DOHH2 (cell line): ENCODE results near the gene OR51B6.

Experiments used
- H3F3A ChIP-seq: fragments of 200-600 bp; sonication (generic), shearing (Covaris generic); 2 replicates; pipeline ENCODE4 v1.6.0; 2016; ENCODE audit warnings: antibody characterized with exemption, mild to moderate bottlenecking; ENCODE audit not compliant: control insufficient read depth, insufficient read depth
- H3K27ac ChIP-seq: fragments of 200-600 bp; sonication (generic); 2 replicates; pipeline ENCODE4 v1.5.1; 2014; ENCODE audit warnings: low read depth, mild to moderate bottlenecking, low read length, moderate library complexity
- H3K27me3 ChIP-seq: fragments of 200-600 bp; sonication (generic); 2 replicates; pipeline ENCODE4 v1.6.1; 2014; ENCODE audit warnings: mild to moderate bottlenecking, low read length, mixed read lengths; ENCODE audit not compliant: control insufficient read depth
- H3K36me3 ChIP-seq: fragments of 200-600 bp; sonication (generic); 2 replicates; pipeline ENCODE4 v1.6.1; 2014; ENCODE audit warnings: mild to moderate bottlenecking, low read length, moderate library complexity, mixed read lengths; ENCODE audit not compliant: control insufficient read depth
- H3K4me1 ChIP-seq: fragments of 200-600 bp; sonication (generic); 2 replicates; pipeline ENCODE4 v1.6.1; 2014; ENCODE audit warnings: mild to moderate bottlenecking, low read length, mixed read lengths; ENCODE audit not compliant: control insufficient read depth
- H3K4me2 ChIP-seq: fragments of 200-600 bp; sonication (generic); 2 replicates; pipeline ENCODE4 v1.6.0; 2014; ENCODE audit warnings: mild to moderate bottlenecking, low read length, moderate library complexity
- H3K4me3 ChIP-seq: fragments of 200-600 bp; sonication (generic); 2 replicates; pipeline ENCODE4 v1.5.1; 2014; ENCODE audit warnings: mild to moderate bottlenecking, low read length, mixed read lengths
- H3K79me2 ChIP-seq: fragments of 200-600 bp; sonication (generic); 2 replicates; pipeline ENCODE4 v1.6.1; 2014; ENCODE audit warnings: mild to moderate bottlenecking, low read length, mixed read lengths; ENCODE audit not compliant: control insufficient read depth
- H3K9me2 ChIP-seq: fragments of 200-600 bp; sonication (generic); replicated peaks from 2 replicates; pipeline ENCODE4 v1.6.1; 2014; ENCODE audit warnings: mild to moderate bottlenecking, low read length, mixed read lengths; ENCODE audit not compliant: control insufficient read depth
- H3K9me3 ChIP-seq: fragments of 200-600 bp; sonication (generic); 2 replicates; pipeline ENCODE4 v1.6.1; 2014; ENCODE audit warnings: antibody characterized with exemption, low read length, mixed read lengths; ENCODE audit not compliant: control insufficient read depth, insufficient read depth
- H4K20me1 ChIP-seq: fragments of 200-600 bp; sonication (generic); 2 replicates; pipeline ENCODE4 v1.6.0; 2014; ENCODE audit warnings: low read depth, mild to moderate bottlenecking, antibody characterized with exemption, low read length, moderate library complexity; ENCODE audit not compliant: control insufficient read depth, insufficient read depth
- CTCF ChIP-seq: fragments of 200-600 bp; sonication (generic); IDR thresholded peaks from one replicate; pipeline ENCODE4 v1.5.1; 2014; ENCODE audit warnings: antibody characterized with exemption, mild to moderate bottlenecking, low read depth, low read length; ENCODE audit not compliant: poor library complexity, severe bottlenecking
- EZH2phosphoT487 ChIP-seq: fragments of 200-600 bp; sonication (generic); IDR thresholded peaks from 2 replicates; pipeline ENCODE4 v1.6.1; 2017; ENCODE audit warnings: borderline replicate concordance, mild to moderate bottlenecking, antibody characterized with exemption, low read length, moderate library complexity, mixed read lengths

The OR51B6 gene

GRCh38 chr11:5390210-5390609 is 38.9 kb downstream of the OR51B6 start:
- no peak overlapping the region for H3K4me3 ChIP-seq
- no peak overlapping the region for H3K27ac ChIP-seq
- TF ChIP-seq EZH2phosphoT487 (no peak), CTCF (peak; percentile 25)
- no peaks in the 10 kb centered on the region for H3K36me3 ChIP-seq
- H3F3A ChIP-seq, result no peaks in the 10 kb centered on the region
- no peaks in the 10 kb centered on the region for H3K27me3 ChIP-seq
- no peaks in the 10 kb centered on the region for H4K20me1 ChIP-seq
- H3K4me2 ChIP-seq, result no peak overlapping the region
- no peaks in the 10 kb centered on the region for H3K4me1 ChIP-seq
- H3K9me3 ChIP-seq, result no peaks in the 10 kb centered on the region
- no peaks in the 10 kb centered on the region for H3K79me2 ChIP-seq
- no peaks in the 10 kb centered on the region for H3K9me2 ChIP-seq

GRCh38 chr11:5394091-5394490 is 42.8 kb downstream of the OR51B6 start:
- Histone ChIP-seq H3K4me1 (no peaks in the 10 kb centered on the region), H3K27ac (no peak overlapping the region), H3F3A (no peaks in the 10 kb centered on the region), H3K27me3 (no peaks in the 10 kb centered on the region), H3K79me2 (no peaks in the 10 kb centered on the region), H3K9me3 (no peaks in the 10 kb centered on the region), H3K9me2 (no peaks in the 10 kb centered on the region), H3K4me2 (no peak overlapping the region), H4K20me1 (no peaks in the 10 kb centered on the region), H3K36me3 (no peaks in the 10 kb centered on the region), H3K4me3 (no peak overlapping the region)
- TF ChIP-seq CTCF (no peak), EZH2phosphoT487 (no peak)

- H3K9me3 ChIP-seq, result peaks cover 3% of the 10 kb centered on the region; the same call in 1 of the 2 replicates
- no peaks in the 10 kb centered on the region for H3K36me3 ChIP-seq
- H3K27me3 ChIP-seq, result no peaks in the 10 kb centered on the region
- no peaks in the 10 kb centered on the region for H4K20me1 ChIP-seq
- no peak overlapping the region for H3K4me3 ChIP-seq
- no peaks in the 10 kb centered on the region for H3K4me1 ChIP-seq
- no peak overlapping the region for H3K27ac ChIP-seq
- TF ChIP-seq EZH2phosphoT487, result no peak
- no peak for TF ChIP-seq CTCF
- H3K79me2 ChIP-seq, result no peaks in the 10 kb centered on the region
- no peak overlapping the region for H3K4me2 ChIP-seq
- H3F3A ChIP-seq, result no peaks in the 10 kb centered on the region
- no peaks in the 10 kb centered on the region for H3K9me2 ChIP-seq
Measured at GRCh38 chr11:5398936-5399335, 47.6 kb downstream of the OR51B6 start.
